ENCODE data around the gene EDNRB.
"Not testable (repeated sequence)": the region's sequence is repeated elsewhere in the genome, so short reads cannot be mapped to it uniquely, and the experiment has no call there.

The EDNRB gene

GRCh38 chr13:77894743-77895142 lies 23.9 kb downstream of the EDNRB start:
- no peak for DNase-seq

DNA sequence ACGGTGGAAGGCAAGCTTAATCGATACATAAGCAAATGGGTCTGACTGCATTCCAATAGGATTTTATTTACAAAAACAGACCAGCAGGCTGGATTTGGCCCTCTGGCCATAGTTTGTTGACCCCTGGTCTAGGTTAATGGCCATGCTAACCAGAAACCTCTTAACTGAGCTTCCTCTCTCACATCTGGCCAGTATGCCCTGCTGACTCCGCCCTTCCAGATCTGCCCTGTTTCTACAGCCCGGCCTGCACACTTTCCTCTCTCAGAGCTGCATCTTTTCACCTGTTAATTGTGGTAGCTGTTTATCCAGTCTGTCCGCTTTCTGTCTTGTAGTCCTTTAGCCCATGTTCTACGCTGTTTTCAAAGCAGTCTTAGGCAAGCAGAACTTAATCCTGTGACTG lies 25.6 kb downstream of the EDNRB start:
- no peak for DNase-seq

- DNase-seq: no peak
Measured at GRCh38 chr13:77892491-77892890, 26.1 kb downstream of the EDNRB start.

GRCh38 chr13:77891486-77891885 lies 27.1 kb downstream of the EDNRB start:
- DNase-seq: no peak

DNA sequence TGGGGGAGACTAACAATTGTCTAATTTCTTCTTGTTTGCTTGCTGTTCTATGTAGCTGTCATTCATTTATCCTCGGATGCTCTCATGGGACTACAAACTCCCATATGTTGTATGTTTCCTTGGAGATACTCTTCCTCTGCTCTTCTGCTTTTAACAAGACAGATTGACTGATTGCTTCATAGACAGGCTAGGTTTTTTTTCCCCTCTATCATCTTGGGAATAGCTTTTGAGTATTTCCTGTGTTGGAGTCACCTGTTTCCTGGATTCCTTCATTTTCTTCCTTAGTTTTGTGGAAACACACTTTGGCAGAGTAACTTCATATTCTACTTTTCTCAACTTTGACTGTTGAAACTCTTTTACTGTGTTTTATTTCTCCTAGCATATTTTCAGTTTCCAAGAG lies 27.6 kb downstream of the EDNRB start:
- no peak for DNase-seq

DNA sequence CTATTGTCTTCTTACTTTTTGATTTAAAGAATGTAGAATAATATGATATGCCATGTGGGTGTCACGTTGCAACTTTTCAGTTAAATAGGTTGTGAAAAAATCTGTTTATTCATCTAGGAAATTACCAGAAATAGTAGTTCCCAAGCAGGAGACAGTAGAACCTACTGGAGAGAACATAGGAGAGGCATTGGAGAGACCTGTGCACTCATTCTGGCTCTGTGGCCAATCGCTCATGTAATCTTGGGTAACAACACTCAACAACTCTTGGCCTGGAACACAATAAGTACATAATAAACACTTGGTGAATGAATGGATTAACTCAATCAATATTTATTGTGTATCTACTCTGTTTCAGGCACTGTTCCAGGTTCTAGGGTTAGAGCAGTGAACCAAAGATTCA lies 35.3 kb downstream of the EDNRB start:
- DNase-seq: no peak

GRCh38 chr13:77878190-77878589 lies 40.4 kb downstream of the EDNRB start:
- no peak for DNase-seq

DNA sequence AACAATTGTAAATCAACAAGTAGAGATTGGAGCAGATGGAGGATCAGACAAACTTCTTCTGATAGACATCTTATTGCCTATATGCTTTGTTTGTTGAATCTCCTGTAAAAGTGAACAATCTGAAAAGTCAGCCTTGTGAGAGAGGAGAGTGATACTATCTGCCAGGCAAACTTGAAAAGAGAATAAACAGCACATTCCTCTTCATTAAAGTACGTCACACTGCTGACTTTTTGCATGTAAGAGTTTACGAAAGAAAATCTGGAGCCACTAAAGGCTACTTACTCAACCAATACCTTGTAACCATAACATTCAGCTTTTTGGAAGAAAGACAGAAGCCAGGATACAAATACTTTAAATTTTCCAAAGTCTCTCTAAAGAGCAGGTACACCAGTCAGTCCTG lies 42.5 kb downstream of the EDNRB start:
- no peak for DNase-seq

GRCh38 chr13:77874406-77874805 lies 44.2 kb downstream of the EDNRB start:
- no peak for DNase-seq

DNA sequence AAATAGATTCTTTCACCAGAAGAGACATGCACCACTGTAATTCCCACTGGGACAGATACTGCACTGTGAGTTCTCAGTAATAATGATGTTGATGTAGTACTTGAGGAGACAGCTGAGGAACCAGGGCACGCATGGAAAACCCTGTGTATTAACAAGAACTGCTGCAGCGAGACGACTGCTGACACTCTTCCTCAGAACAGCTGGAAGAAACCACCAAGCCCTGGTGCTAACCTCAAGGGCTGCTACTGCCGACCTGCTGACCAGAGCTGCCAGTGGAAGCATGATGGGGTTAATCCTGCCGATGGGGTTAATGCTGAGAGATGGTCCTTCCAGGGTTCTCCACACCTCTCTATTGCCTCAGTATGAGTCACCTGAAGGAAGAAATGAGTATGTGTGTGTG lies 45.6 kb downstream of the EDNRB start:
- DNase-seq: no peak

DNA sequence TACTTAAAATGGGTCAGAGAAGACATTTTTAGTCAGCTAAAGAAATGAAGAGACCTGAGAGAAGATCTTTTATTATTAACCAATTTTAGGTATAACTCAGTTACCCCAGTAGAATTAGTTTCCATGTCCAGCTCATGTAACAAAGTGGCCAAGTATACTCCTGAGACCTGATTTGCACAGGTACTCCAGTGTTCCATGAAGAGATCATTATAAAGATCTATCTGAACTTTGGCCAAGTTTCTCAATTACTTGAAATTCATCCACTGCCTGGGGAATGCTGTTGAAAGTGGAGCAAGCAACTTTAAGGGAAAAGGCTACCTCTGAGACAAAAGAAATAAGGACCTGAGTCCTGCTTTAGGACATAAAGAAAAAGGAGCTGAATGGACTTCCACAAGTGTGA lies 47.0 kb downstream of the EDNRB start:
- DNase-seq: no peak

GRCh38 chr13:77868717-77869116 lies 49.9 kb downstream of the EDNRB start:
- DNase-seq: no peak

- no peak for DNase-seq
Measured at GRCh38 chr13:77866971-77867370, 51.7 kb downstream of the EDNRB start.

DNA sequence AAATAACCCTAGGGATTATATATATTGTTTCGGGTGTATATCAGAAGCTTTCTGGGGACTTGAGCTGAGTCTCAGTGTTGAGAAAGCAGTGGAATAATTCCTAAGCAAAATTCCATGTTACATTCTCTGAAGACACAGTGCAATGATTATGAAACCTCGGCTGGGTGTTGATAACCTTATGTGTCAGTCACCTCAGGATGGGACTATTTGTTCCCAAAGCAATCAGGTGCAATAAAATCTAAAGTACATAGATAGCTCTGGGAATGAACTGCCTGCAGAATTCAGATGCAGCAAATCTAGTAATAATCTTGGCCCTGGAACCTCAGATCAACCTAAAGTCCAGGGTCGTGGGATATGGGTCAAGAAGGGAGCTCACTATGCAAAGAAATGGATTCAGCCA lies 53.0 kb downstream of the EDNRB start:
- no peak for DNase-seq

DNA sequence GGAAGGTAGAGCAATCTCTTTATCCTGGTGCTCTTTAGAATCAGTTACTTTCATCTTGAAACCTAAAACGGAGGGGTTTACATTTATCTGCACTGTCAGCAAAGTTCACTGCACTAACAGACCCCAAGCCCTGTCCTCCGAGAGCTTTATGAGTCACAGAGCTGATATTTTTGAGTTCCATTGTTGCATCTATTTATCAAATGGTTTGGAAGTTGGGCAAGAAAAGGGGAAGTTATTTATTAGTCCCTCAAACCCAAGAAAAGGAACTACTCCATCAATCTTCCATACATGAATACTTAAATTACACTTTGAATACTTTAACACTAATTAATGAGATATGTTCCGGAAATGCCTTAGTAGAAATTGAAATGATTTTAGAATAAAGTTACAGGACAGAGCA lies 55.5 kb downstream of the EDNRB start:
- no peak for DNase-seq

- DNase-seq: no peak
Measured at GRCh38 chr13:77861741-77862140, 56.9 kb downstream of the EDNRB start.

DNA sequence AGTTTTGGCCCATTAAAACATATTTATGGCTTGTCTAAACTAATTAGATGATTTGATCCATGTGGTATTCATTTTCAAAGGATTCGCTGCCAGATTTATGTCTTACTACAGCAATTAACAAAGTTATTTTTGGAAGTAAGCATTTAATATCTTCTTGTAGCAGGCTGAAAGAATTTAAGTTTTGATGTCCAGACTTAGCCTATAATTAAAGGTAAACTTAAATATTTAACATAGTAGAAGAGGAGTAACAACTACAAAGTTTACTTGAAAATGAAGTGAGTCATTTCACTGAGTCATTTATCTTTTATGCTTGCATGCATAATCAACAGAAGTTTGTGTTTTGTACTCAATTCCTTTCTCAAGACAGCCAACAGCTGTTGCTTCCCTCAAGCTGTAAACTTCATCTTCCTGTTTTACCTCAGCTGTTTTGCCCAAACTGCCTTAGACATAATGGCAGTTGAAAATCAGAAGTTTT lies 58.1 kb downstream of the EDNRB start:
- DNase-seq: no peak

- no peak for DNase-seq
Measured at GRCh38 chr13:77859450-77859849, 59.2 kb downstream of the EDNRB start.

DNA sequence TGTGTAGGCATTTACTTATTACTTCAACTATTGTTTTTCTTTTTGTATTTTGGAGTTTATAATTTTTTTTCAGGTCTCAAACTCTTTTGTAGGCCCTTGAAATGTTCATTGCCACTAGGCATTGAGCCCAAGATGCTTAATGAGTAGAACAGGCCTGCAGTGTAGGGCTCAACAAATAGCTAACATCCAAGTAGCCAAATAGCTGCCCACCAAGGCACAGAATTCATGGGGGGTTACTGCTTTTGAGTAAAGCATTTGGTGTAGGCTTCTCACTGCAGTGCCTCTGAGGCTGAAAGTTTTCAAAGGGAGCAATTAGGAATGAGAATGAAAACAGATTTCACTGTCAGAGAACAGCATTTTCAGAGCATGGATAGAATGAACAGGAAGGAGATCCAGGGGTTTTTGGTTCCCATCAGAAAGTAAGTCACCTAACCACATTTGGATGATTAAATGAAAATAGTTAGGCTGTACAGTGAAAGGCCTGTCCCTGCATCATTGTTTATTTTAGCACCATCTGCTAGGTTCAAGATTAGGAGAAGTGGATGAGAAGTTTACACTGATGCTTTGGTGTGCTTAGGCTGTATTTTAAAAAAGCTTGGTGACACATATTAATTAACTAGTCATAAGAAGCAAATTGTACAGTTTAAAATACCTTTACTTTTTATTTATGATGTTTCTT lies 61.0 kb downstream of the EDNRB start:
- no peak for DNase-seq

- DNase-seq: peak; percentile 66
Measured at GRCh38 chr13:77853703-77854102, 64.9 kb downstream of the EDNRB start.

- not testable (repeated sequence) for DNase-seq
Measured at GRCh38 chr13:77848050-77848449, 70.6 kb downstream of the EDNRB start.

DNA sequence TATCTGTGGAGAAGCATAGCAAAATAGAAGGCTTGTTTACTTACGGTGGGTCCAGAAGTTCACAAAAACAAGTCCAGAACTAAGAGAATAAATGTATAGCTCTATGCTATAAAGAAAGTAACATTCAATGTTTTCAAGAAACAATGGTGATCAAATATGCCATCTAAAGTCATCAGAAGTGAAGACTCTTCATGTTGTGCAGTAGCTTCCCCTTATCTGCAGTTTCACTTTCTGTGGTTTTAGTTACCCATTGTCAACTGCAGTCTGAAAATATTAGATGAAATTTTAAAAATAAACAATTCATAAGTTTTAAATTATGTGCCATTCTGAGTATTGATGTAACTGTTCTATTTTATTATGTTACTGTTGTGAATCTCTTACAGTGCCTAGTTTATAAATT lies 72.5 kb downstream of the EDNRB start:
- DNase-seq: no peak

Data from retina (tissue), 1 donor.